ENCODE results near the gene OR2V2. TPM values are rescaled to one million over a fixed set of nuclear protein-coding genes. Genes with fewer than 3 reads are reported as not detected.
A peak's percentile ranks its signal among the peaks of the same experiment; 100 is the strongest.

Gene OR2V2
- total RNA-seq, 4 donors from 2014 or later, result not detected

GRCh38 chr5:181207960-181208253 lies 60.5 kb downstream of the OR2V2 start:
- H3K36me3 ChIP-seq, result no peaks in the 10 kb centered on the region
- 45% methylated on average over 3 of the region's 3 CpGs for WGBS
- TF ChIP-seq POLR2AphosphoS5 (IDR thresholded peaks at IDR 0.05) (no peak), CTCF (IDR thresholded peaks at IDR 0.05) (no peak), POLR2A (IDR thresholded peaks at IDR 0.05) (no peak), EP300 (IDR thresholded peaks at IDR 0.05) (no peak)
- peaks cover 48% of the 10 kb centered on the region for H3K4me1 ChIP-seq
- no peaks in the 10 kb centered on the region for H3K27me3 ChIP-seq
- DNase-seq (ENCODE audit: low spot score in 2 of 2), result no peak
- H3K27ac ChIP-seq, result no peak overlapping the region
- no peaks in the 10 kb centered on the region for H3K9me3 ChIP-seq
- H3K4me3 ChIP-seq, result peak overlapping the region; percentile 61

Other genes starting within 250 kb of the OR2V2 start
- gene BTNL8, start 248.4 kb upstream of the OR2V2 start, total RNA-seq, result under 1 TPM in 2 of 4 donors, not detected in 2; 0.51 to 0.79 TPM
- not detected for gene BTNL3, start 158.7 kb upstream of the OR2V2 start, total RNA-seq
- gene BTNL9, start 107.3 kb upstream of the OR2V2 start, total RNA-seq, result 10 to 100 TPM; 13.4 to 98.3 (median 27.7) TPM
- gene OR2V1, start 16.4 kb upstream of the OR2V2 start, total RNA-seq, result not detected
- 10 to 100 TPM; 52.0 to 79.0 (median 69.4) TPM for gene TRIM7, start 57.6 kb downstream of the OR2V2 start, total RNA-seq
- 10 to 100 TPM; 13.3 to 23.3 (median 16.2) TPM for gene TRIM41, start 75.7 kb downstream of the OR2V2 start, total RNA-seq
- 1,000 to 10,000 TPM; 2,440 to 4,496 (median 3,996) TPM for gene RACK1, start 96.3 kb downstream of the OR2V2 start, total RNA-seq
- 10 to 100 TPM in 2 of 4 donors, 1 to 10 TPM in 2; 6.7 to 15.4 (median 10.1) TPM for gene TRIM52, start 113.6 kb downstream of the OR2V2 start, total RNA-seq
- gene OR4F3, start 219.7 kb downstream of the OR2V2 start, total RNA-seq, result not detected